Right ventricle myocardium inferior (tissue), 1 donor: ENCODE results near the gene ATP4A. TPM values are rescaled to one million over a fixed set of nuclear protein-coding genes. Genes with fewer than 3 reads are reported as not detected.

Experiments used
- ATAC-seq: fragments of 200-7000 bp; cut with Tn5 transposase; one replicate; pipeline ENCODE4 v1.9.1; 2020; ENCODE audit warnings: mild to moderate bottlenecking, moderate library complexity
- DNase-seq: peaks from one replicate; pipeline ENCODE4 v3.0.0; 2021; ENCODE audit errors: missing footprints
- intact Hi-C: fragments of 100-400 bp; cut with DNase I; formaldehyde crosslinking; loops from one replicate; pipeline ENCODE4 v1.11.0; 2022
- total RNA-seq: library from RNA; stranded (reverse); fragmentation: NEBNext Ultra II Directional; extraction: Animal tissue kit (Norgen Biotek cat#: 25700); gene quantifications from one replicate; pipeline ENCODE4 v1.2.1, GENCODE V29; 2021
- donor health status: DM: no; HTN: yes; CAD: no; lungs with severe emphysema.

ATP4A gene
- total RNA-seq, 1 donor from 2014 or later: not detected

- ATAC-seq: no peak
- no peak for DNase-seq
- intact Hi-C loops: no loop called here
These were observed 8.0 kb upstream of the ATP4A start for GRCh38 chr19:35571406-35571965.

- DNase-seq (no peak), ATAC-seq (no peak)
- intact Hi-C loops: no loop called here
These were observed 5.9 kb upstream of the ATP4A start for GRCh38 chr19:35569281-35569781.

GRCh38 chr19:35566738-35567137 is 3.3 kb upstream of the ATP4A start:
- ATAC-seq (no peak), DNase-seq (no peak)
- intact Hi-C loops: no loop called here

GRCh38 chr19:35565016-35565856 is 1.8 kb upstream of the ATP4A start:
- no peak for DNase-seq
- intact Hi-C loops: no loop called here
- no peak for ATAC-seq

- ATAC-seq (no peak), DNase-seq (no peak)
- intact Hi-C loops: no loop called here
These were observed 682 bp downstream of the ATP4A start for GRCh38 chr19:35562776-35563175.

- intact Hi-C loops: no loop called here
- DNase-seq (no peak), ATAC-seq (no peak)
These were observed 1.1 kb downstream of the ATP4A start for GRCh38 chr19:35562336-35562735.

- DNase-seq: no peak
- no peak for ATAC-seq
- intact Hi-C loops: no loop called here
These were observed 2.0 kb downstream of the ATP4A start for GRCh38 chr19:35561436-35561835.

GRCh38 chr19:35560677-35561076 is 2.8 kb downstream of the ATP4A start:
- intact Hi-C loops: no loop called here
- DNase-seq (no peak), ATAC-seq (no peak)

GRCh38 chr19:35560271-35560670 is 3.2 kb downstream of the ATP4A start:
- intact Hi-C loops: no loop called here
- DNase-seq (no peak), ATAC-seq (no peak)

GRCh38 chr19:35559781-35560180 is 3.7 kb downstream of the ATP4A start:
- intact Hi-C loops: no loop called here
- no peak for ATAC-seq

GRCh38 chr19:35559281-35559659 is 4.2 kb downstream of the ATP4A start:
- intact Hi-C loops: no loop called here

More at GRCh38 chr19:35559781-35560180, 3.7 kb downstream of the ATP4A start:
- no peak for DNase-seq

GRCh38 chr19:35558400-35559280 is 4.8 kb downstream of the ATP4A start:
- DNase-seq (no peak), ATAC-seq (no peak)
- intact Hi-C loops: no loop called here

More at GRCh38 chr19:35559281-35559659, 4.2 kb downstream of the ATP4A start:
- DNase-seq (no peak), ATAC-seq (no peak)

- DNase-seq: no peak
- intact Hi-C loops: no loop called here
- ATAC-seq: peak; percentile 40
These were observed 5.7 kb downstream of the ATP4A start for GRCh38 chr19:35557539-35558399.

GRCh38 chr19:35556846-35557538 is 6.5 kb downstream of the ATP4A start:
- DNase-seq (no peak), ATAC-seq (no peak)
- intact Hi-C loops: no loop called here

- DNase-seq (no peak), ATAC-seq (no peak)
- intact Hi-C loops: no loop called here
These were observed 7.3 kb downstream of the ATP4A start for GRCh38 chr19:35556025-35556590.

- intact Hi-C loops: no loop called here
- no peak for ATAC-seq
These were observed 8.0 kb downstream of the ATP4A start for GRCh38 chr19:35555301-35556005.

GRCh38 chr19:35554076-35554475 is 9.4 kb downstream of the ATP4A start:
- intact Hi-C loops: no loop called here
- DNase-seq (no peak), ATAC-seq (no peak)

More at GRCh38 chr19:35555301-35556005, 8.0 kb downstream of the ATP4A start:
- DNase-seq: no peak
